Suprapubic skin (tissue), 4 donors: ENCODE results near the gene GANC.

Experiments
- CTCF ChIP-seq, 2 donors: fragments of 200-600 bp in 1 of 2; fragments of 450-650 bp in 1 of 2; sonication (generic) in 1 of 2; IDR thresholded peaks; one replicate each; pipeline ENCODE4 v1.5.1; 2016 to 2019; ENCODE audit warnings: antibody characterized with exemption in 2 of 2, mild to moderate bottlenecking in 1 of 2, moderate library complexity in 1 of 2
- EP300 ChIP-seq: sonication (generic); formaldehyde crosslinking; IDR thresholded peaks from one replicate; pipeline ENCODE4 v1.6.1; 2017; ENCODE audit warnings: antibody characterized with exemption
- POLR2AphosphoS5 ChIP-seq, 3 donors: sonication (generic); formaldehyde crosslinking; IDR thresholded peaks; one replicate each; pipeline ENCODE4 v1.6.1; 2017; ENCODE audit warnings: antibody characterized with exemption in 3 of 3

DNA sequence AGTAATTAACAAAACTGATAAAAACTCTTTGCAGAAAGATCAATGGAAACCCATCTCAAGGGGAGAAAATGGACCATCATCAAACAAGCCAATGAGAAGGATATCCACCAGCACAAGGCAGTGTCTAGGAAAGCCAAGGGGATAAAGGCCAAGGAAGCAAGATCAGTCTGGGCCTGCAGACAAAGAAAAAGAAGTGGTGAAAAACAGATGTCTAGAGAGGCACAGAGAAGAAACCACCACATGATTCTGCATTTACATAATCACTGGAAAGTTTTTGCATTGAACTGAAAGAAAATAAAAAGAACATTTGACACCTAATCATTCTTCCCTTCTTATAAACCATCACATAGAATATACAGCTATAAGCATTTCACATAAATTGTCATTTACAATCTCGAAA, 41.9 kb upstream of the GANC start:
- TF ChIP-seq CTCF (IDR thresholded peaks at IDR 0.05) (no peak), EP300 (no peak), POLR2AphosphoS5 (IDR thresholded peaks at IDR 0.05) (no peak)
